Small intestine (tissue), 7 donors: Measurements from ENCODE around the gene ITPR1. TPM values are rescaled to one million over a fixed set of nuclear protein-coding genes. Genes with fewer than 3 reads are reported as not detected.

Source experiments
- DNase-seq, 2 donors: peaks; one replicate each; pipeline versions ENCODE4 v3.0.0 to v3.0.0-alpha.2; 2013
- FAIRE-seq: peaks from 2 replicates; lab custom pipeline; 2012; peaks lifted over from hg19 to GRCh38; lab: Jason Lieb, UNC
- H3K27ac ChIP-seq, 3 donors: one replicate each; pipeline ENCODE4 v1.5.1; 2013; ENCODE audit warnings: low read length in 2 of 3, mild to moderate bottlenecking in 2 of 3, control low read depth in 1 of 3, inconsistent platforms in 1 of 3, low read depth in 1 of 3, moderate library complexity in 1 of 3
- H3K27me3 ChIP-seq, 3 donors: one replicate each; pipeline ENCODE4 v1.6.1; 2013; ENCODE audit warnings: low read length in 3 of 3, inconsistent platforms in 1 of 3; ENCODE audit not compliant: control insufficient read depth in 3 of 3, insufficient read depth in 3 of 3
- H3K36me3 ChIP-seq, 3 donors: one replicate each; pipeline ENCODE4 v1.6.1; 2013; ENCODE audit warnings: low read length in 3 of 3, inconsistent platforms in 1 of 3, low read depth in 1 of 3, mild to moderate bottlenecking in 1 of 3, moderate library complexity in 1 of 3; ENCODE audit not compliant: control insufficient read depth in 3 of 3, insufficient read depth in 2 of 3
- H3K4me1 ChIP-seq, 3 donors: one replicate each; pipeline ENCODE4 v1.6.1; 2013; ENCODE audit warnings: low read length in 2 of 3, inconsistent platforms in 1 of 3, low read depth in 1 of 3, mild to moderate bottlenecking in 1 of 3, moderate library complexity in 1 of 3; ENCODE audit not compliant: control insufficient read depth in 3 of 3, insufficient read depth in 2 of 3
- H3K4me3 ChIP-seq, 3 donors: one replicate each; pipeline ENCODE4 v1.5.1; 2013; ENCODE audit warnings: low read length in 3 of 3, control low read depth in 1 of 3, inconsistent platforms in 1 of 3, low read depth in 1 of 3, mild to moderate bottlenecking in 1 of 3, moderate library complexity in 1 of 3
- H3K9me3 ChIP-seq, 2 donors: one replicate each; pipeline ENCODE4 v1.6.1; 2013; ENCODE audit warnings: low read depth in 1 of 2, low read length in 1 of 2; ENCODE audit not compliant: control insufficient read depth in 2 of 2, insufficient read depth in 1 of 2
- WGBS, 3 donors: extraction: QIAGEN DNeasy Blood & Tissue Kit; methylation state at CpG; one replicate each; pipeline ENCODE4 v1.1.7; 2013; 5-methylcytosine and 5-hydroxymethylcytosine counted together
- polyA plus RNA-seq, 4 donors: library from polyadenylated mRNA; stranded (reverse) in 3 of 4; unstranded in 1 of 4; fragments of 200-250 nt in 3 of 4; fragments of 120-200 nt in 1 of 4; gene quantifications; one replicate each; pipeline versions ENCODE4 v1.2.1 to v1.2.3, GENCODE V29; 2013
- donor health status: healthy with polysubstance abuse.
- donor health status: control.
- donor health status: control.
- donor health status: Bipolar disorder and iron deficiency.
- donor health status: healthy.

Gene ITPR1
- polyA plus RNA-seq, 4 donors: 0.89 to 13.8 (median 5.1) TPM

DNA sequence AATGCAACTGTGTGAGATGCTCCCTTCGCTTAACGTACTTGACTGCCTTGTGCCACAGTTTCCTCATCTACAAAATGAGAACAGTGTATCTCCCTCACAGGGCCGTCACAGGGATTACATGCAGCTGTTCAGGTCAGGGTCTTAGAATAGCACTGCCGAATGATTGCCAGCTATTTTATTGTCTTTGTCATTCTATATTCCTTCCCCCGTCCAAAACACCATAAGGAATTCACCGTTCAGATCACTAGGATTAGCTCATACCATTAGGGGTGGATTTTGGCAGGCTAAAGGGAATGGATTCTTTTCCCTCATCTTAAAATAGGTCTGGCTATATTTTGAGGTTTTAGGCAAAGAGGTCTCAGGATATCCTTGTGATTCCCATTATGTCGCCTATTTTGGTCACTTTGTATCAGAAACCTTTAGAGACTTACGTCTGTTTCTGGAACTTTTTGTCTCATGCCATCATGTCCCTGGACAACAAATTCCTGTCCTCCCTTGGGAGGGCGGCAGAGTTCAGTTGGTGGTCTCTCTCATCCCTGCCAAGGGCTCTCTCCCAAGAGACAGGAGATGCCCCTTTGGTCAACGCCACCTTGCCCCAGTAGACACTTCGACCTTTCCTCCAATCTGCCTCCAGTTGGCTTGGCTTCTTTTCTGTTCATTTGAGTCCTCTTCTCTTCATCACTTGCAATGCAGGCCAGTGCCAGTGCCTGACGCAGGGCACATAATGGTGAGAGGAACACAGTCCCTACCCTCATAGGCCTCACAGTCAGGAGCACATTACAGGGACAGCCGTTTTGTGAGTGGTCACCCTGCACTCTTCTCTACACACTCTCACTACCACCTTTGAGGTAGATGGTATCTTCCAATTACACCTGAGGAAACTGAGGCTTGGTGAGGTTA lies 314.5 kb downstream of the ITPR1 start:
- H3K36me3 ChIP-seq: peaks cover 0 to 5% (median 3%) of the 10 kb centered on the region in 3 donors
- DNase-seq (no peak), FAIRE-seq (no peak)
- peaks cover 0 to 15% (median 4%) of the 10 kb centered on the region in 3 donors for H3K4me1 ChIP-seq
- peak overlapping the region in 2 of 3 donors; percentile 1 to 71 for H3K27ac ChIP-seq
- H3K9me3 ChIP-seq: no peaks in the 10 kb centered on the region
- 84 to 94% (median 94%) methylated on average over 13 of the region's 13 CpGs for WGBS, 3 donors
- H3K27me3 ChIP-seq: no peaks in the 10 kb centered on the region
- H3K4me3 ChIP-seq: no peak overlapping the region

DNA sequence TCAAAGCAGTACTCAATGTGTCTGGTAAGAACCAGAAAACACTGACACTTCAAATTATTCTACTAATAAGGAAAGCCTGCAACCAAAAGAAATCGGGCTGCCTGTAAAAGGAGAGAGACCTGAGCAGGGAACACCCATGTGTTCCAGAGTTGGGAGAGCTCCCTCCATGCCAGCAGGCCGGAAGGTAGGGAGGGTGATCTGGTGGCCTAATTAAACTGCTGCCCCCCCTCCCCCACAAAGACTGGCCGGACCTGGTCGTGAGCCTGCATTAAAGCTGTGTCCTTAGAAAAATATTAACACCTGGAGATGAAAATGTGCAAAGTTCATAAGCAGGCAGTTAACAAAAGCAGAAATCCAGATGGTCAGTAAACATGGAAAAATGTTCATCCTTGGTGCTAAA lies 315.5 kb downstream of the ITPR1 start:
- no peak for FAIRE-seq
- Histone ChIP-seq H3K9me3 (no peaks in the 10 kb centered on the region), H3K4me1 (peaks cover 0 to 15% (median 4%) of the 10 kb centered on the region in 3 donors), H3K27me3 (no peaks in the 10 kb centered on the region), H3K27ac (peak overlapping the region in 1 of 3 donors; percentile 71), H3K4me3 (no peak overlapping the region), H3K36me3 (peaks cover 0 to 5% (median 3%) of the 10 kb centered on the region in 3 donors)
- 18 to 52% (median 46%) methylated on average over 4 of the region's 4 CpGs for WGBS, 3 donors
- DNase-seq: peak; percentile 36 to 68

DNA sequence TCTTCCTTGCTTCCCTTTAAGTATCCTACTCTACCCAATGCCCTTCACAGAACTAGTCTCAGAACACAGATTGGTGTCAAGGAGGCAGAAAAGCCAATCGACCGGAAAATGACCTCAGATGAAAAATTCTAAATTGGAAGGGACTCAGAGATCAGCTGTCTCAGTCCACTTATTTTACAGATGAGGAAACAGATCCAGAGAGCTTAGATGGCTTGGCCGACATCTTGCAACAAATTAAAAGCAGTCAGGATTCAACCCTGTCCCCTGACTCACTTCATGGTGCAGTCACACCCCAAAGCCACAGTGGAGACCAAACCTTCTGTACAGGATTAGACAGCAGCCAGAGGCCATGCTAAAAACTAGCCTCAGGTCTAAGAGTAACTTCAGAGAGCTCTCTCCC lies 316.8 kb downstream of the ITPR1 start:
- WGBS, 3 donors: 85 to 92% (median 89%) methylated on average over 3 of the region's 3 CpGs

DNA sequence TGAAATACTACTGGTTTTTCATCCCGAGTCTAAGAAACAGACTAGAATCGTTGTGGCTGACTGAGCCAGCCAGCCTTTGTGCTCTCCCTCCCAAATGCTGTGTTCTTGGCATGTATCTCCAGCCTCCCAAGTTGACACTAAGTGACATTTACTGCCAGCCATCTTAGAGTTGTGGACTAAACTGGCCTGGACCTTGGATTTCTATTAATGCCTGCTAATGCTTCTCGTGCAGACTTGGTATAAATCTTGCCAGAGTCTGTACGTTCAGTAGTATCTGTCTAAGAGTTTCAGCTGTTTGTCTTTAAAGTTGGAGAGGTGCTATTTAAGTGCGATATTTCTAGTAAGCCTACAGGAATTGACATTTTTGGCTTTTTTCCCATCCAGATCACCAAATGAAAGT lies 319.4 kb downstream of the ITPR1 start:
- no peak overlapping the region for H3K4me3 ChIP-seq
- DNase-seq (no peak), FAIRE-seq (no peak)
- peaks cover 0 to 15% of the 10 kb centered on the region in 2 donors for H3K9me3 ChIP-seq
- peaks cover 0 to 15% (median 4%) of the 10 kb centered on the region in 3 donors for H3K4me1 ChIP-seq
- no peaks in the 10 kb centered on the region for H3K27me3 ChIP-seq
- H3K27ac ChIP-seq: no peak overlapping the region
- 79 to 89% (median 88%) methylated on average over 5 of the region's 5 CpGs for WGBS, 3 donors
- peaks cover 0 to 8% (median 3%) of the 10 kb centered on the region in 3 donors for H3K36me3 ChIP-seq

More for the DNA sequence above, 316.8 kb downstream of the ITPR1 start:
- Histone ChIP-seq H3K27me3 (no peaks in the 10 kb centered on the region), H3K9me3 (no peaks in the 10 kb centered on the region), H3K36me3 (peaks cover 0 to 8% (median 5%) of the 10 kb centered on the region in 3 donors), H3K4me3 (no peak overlapping the region), H3K4me1 (peaks cover 0 to 15% (median 4%) of the 10 kb centered on the region in 3 donors), H3K27ac (no peak overlapping the region)
- no peak for DNase-seq
- no peak for FAIRE-seq

DNA sequence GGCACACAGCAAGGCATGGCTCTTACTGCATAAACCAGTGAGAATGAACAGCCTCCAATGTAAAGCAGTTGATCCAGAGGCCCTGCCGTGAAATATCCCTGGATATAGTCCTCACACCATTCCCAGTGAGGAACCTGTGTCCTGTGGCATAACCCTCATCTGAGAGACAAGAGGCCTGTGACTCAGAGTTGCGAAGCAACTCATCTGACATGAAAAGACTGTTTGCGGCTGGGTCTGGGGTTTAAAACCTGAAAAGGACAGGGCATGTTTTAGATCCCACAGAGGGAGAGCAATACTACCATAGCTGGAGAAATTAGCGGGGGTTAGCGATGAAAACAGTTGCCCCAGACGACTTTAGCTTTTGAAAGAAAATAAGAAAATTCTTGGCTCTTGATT lies 320.8 kb downstream of the ITPR1 start:
- FAIRE-seq (no peak), DNase-seq (no peak)
- Histone ChIP-seq H3K4me3 (no peak overlapping the region), H3K27ac (peak overlapping the region in 1 of 3 donors; percentile 17), H3K27me3 (no peaks in the 10 kb centered on the region), H3K4me1 (peaks cover 0 to 2% (median 0%) of the 10 kb centered on the region in 3 donors), H3K36me3 (peaks cover 0 to 8% (median 3%) of the 10 kb centered on the region in 3 donors), H3K9me3 (peaks cover 0 to 21% of the 10 kb centered on the region in 2 donors)
- WGBS, 3 donors: 91 to 96% (median 93%) methylated on average over 6 of the region's 6 CpGs

DNA sequence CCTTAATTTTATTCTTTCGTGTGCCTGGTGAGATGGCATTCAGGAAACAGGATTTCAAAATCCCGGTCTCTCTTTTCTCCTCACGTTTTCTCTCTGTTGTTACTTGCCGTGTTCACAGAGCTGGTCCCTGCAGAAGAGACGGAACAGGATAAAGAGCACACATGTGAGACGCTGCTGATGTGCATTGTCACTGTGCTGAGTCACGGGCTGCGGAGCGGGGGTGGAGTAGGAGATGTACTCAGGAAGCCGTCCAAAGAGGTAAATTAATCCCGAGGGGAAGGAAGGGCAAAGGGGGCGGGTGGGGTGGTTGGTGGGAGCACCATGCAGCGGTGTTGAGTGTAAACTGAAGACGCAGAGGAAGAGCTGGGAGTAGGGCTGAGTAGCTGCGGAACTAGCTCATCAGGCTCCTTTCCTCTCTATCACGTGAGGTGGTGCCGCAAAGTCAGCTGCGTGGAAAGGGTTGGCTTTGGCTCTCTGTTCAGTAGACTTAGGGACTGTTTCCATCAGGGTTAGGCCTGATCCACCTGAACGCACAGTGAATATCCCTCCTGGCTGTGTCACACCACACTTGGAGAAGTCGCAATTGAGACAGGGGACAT lies 321.3 kb downstream of the ITPR1 start:
- Histone ChIP-seq H3K27me3 (no peaks in the 10 kb centered on the region), H3K9me3 (peaks cover 0 to 21% of the 10 kb centered on the region in 2 donors), H3K4me1 (no peaks in the 10 kb centered on the region), H3K36me3 (peaks cover 0 to 8% (median 3%) of the 10 kb centered on the region in 3 donors), H3K4me3 (no peak overlapping the region), H3K27ac (peak overlapping the region in 1 of 3 donors; percentile 41)
- 88 to 94% (median 89%) methylated on average over 20 of the region's 20 CpGs for WGBS, 3 donors
- FAIRE-seq: no peak
- DNase-seq: no peak

DNA sequence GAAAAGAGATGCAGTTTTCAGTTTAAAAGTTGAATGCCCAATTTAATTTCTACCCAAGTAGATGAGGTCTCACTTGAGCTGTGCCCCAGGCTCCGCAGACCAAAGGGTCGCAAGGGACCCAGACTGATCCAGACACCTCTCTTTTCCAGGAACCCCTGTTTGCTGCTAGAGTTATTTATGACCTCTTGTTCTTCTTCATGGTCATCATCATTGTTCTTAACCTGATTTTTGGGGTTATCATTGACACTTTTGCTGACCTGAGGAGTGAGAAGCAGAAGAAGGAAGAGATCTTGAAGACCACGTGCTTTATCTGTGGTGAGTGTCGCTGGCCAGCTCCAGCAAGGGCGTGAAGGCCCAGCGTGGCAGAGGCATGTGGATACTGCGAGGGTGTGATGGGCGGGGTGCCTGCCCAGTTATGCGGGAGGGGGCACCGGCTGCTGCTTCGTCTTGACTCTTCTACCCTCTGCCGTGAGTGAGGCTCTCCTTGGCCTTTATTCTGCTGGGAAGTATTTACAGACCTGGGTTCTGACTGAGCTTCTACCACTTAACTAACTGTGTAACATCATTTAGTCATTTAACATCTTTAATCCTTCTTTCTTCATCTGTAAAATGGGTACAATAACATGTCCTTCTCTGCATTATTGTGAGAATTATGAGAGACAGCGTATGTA lies 321.9 kb downstream of the ITPR1 start:
- DNase-seq: no peak

DNA sequence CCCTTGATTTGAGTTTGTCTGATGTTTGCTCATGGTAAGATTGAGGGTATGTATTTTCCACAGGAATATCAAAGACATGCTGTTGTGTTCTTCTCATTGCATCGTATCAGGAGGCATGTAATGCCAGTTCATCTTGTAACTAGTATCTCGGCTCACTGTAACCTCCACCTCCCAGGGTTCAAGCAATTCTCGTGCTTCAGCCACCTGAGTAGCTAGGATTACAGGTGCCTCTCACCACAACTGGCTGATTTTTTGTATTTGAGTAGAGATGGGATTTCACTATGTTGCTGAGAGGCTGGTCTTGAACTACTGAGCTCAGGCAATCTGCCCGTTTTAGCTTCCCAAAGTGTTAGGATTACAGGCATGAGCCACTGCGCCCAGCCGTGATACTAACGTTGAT lies 323.2 kb downstream of the ITPR1 start:
- peaks cover 0 to 8% (median 5%) of the 10 kb centered on the region in 3 donors for H3K36me3 ChIP-seq

More for the DNA sequence above, 321.9 kb downstream of the ITPR1 start:
- Histone ChIP-seq H3K9me3 (peaks cover 0 to 21% of the 10 kb centered on the region in 2 donors), H3K36me3 (peaks cover 0 to 8% (median 3%) of the 10 kb centered on the region in 3 donors), H3K4me1 (no peaks in the 10 kb centered on the region), H3K4me3 (no peak overlapping the region), H3K27ac (peak overlapping the region in 1 of 3 donors; percentile 41), H3K27me3 (no peaks in the 10 kb centered on the region)
- 95 to 96% (median 96%) methylated on average over 13 of the region's 13 CpGs for WGBS, 3 donors
- FAIRE-seq: no peak

More for the DNA sequence above, 323.2 kb downstream of the ITPR1 start:
- DNase-seq: no peak
- H3K27ac ChIP-seq: no peak overlapping the region
- H3K4me1 ChIP-seq: no peaks in the 10 kb centered on the region
- H3K4me3 ChIP-seq: no peak overlapping the region
- H3K9me3 ChIP-seq: peaks cover 0 to 21% of the 10 kb centered on the region in 2 donors
- no peak for FAIRE-seq
- WGBS, 3 donors: 97 to 99% (median 98%) methylated on average over 7 of the region's 7 CpGs
- H3K27me3 ChIP-seq: no peaks in the 10 kb centered on the region
